Cardiac fibroblast (primary cell): ENCODE measurements around the gene HDAC9.

Source experiments
- DNase-seq, 2 donors: peaks; one replicate each; pipeline versions ENCODE4 v3.0.0 to v3.0.0-alpha.2; 2010; ENCODE audit warnings: low read depth in 2 of 2
- H3K4me3 ChIP-seq, 2 donors: replicated peaks in 1 of 2; 1 replicate in 1 of 2; 2 replicates in 1 of 2; pipeline ENCODE4 v1.5.1; 2011; ENCODE audit warnings: low read depth in 2 of 2, low read length in 2 of 2, mild to moderate bottlenecking in 2 of 2, moderate library complexity in 1 of 2
- CTCF ChIP-seq: IDR thresholded peaks from one replicate; pipeline ENCODE4 v1.5.1; 2011; ENCODE audit warnings: low read depth, mild to moderate bottlenecking, low read length, inconsistent platforms

HDAC9 gene

GRCh38 chr7:18495412-18496340, at the start of gene HDAC9:
Gene HDAC9, plus strand, starts transcription at chr7:18495749. Its CDS starts 554 bp downstream, at chr7:18496303.
- H3K4me3 ChIP-seq: peak within 1 kb of the TSS; percentile 19 to 35
- TF ChIP-seq CTCF: no peak
- peak; percentile 54 to 75 for DNase-seq

GRCh38 chr7:18445916-18446520, 49.5 kb upstream of the HDAC9 start:
- no peak for DNase-seq
- no peak for TF ChIP-seq CTCF
- H3K4me3 ChIP-seq: no peak overlapping the region

GRCh38 chr7:18450019-18450418, 45.5 kb upstream of the HDAC9 start:
- no peak for DNase-seq
- no peak for TF ChIP-seq CTCF
- H3K4me3 ChIP-seq: no peak overlapping the region

- H3K4me3 ChIP-seq: no peak overlapping the region
- no peak for DNase-seq
- no peak for TF ChIP-seq CTCF
These were observed 39.9 kb upstream of the HDAC9 start for GRCh38 chr7:18455606-18456005.

- no peak overlapping the region for H3K4me3 ChIP-seq
- no peak for DNase-seq
- TF ChIP-seq CTCF: no peak
These were observed 37.7 kb upstream of the HDAC9 start for GRCh38 chr7:18457832-18458231.

- DNase-seq: peak in 1 of 2 donors; percentile 52
- no peak for TF ChIP-seq CTCF
- H3K4me3 ChIP-seq: no peak overlapping the region
These were observed 36.7 kb upstream of the HDAC9 start for GRCh38 chr7:18458830-18459229.
